T-helper 2 cell treated with Interferon-gamma antibody and Interleukin-4, amounts not matched to agents 100 ng/mL and 5 ng/mL, for 36 hours (primary cell): ENCODE measurements around the gene ESRRA. TPM values are rescaled to one million over a fixed set of nuclear protein-coding genes. Genes with fewer than 3 reads are reported as not detected.

Source experiments
- intact Hi-C: fragments of 100-400 bp; cut with micrococcal nuclease; formaldehyde crosslinking; loops from one replicate; pipeline ENCODE4 v1.15.1; 2023
- total RNA-seq: library from RNA; stranded (reverse); gene quantifications from 2 replicates; pipeline ENCODE4 v1.2.3, GENCODE V29; 2022

The ESRRA gene
- 40.9 and 47.6 TPM in 2 replicates for total RNA-seq

DNA sequence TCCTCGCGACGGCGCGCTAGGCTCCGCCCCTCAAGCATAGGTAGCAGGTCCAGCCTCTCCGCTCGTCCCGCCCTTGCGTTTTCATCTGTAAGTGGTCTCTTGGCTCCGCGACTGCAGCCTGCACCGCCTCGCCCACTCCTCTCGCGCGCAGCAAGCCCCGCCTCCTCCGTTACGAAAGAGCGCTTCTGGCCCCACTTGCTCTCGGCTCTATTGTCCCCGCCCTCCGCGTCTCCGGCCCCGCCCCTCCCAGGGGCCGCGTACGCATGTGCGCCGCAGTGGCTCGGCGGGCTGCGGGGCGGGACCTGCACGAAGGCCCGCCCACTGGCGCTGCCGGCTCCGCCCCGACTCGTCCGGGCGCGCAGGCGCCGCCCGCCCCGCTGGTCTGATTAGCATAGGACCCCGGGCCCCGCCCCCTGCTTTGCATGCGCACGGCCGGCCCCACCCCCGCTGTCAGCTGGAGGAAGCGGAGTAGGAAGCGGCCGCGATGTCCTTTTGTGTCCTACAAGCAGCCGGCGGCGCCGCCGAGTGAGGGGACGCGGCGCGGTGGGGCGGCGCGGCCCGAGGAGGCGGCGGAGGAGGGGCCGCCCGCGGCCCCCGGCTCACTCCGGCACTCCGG is at the start of gene ESRRA:
ESRRA (plus strand) TSS at position 450 of the 616 bp plus-strand sequence. CDS start 1,656 bp downstream, outside the sequence.
- intact Hi-C loops = loop anchor here (1.0 to 10.0 kb wide), 10 partner anchors 12 to 440 kb away; partner anchors contain the start of genes DNAJC4, FKBP2, GPR137 and RASGRP2

DNA sequence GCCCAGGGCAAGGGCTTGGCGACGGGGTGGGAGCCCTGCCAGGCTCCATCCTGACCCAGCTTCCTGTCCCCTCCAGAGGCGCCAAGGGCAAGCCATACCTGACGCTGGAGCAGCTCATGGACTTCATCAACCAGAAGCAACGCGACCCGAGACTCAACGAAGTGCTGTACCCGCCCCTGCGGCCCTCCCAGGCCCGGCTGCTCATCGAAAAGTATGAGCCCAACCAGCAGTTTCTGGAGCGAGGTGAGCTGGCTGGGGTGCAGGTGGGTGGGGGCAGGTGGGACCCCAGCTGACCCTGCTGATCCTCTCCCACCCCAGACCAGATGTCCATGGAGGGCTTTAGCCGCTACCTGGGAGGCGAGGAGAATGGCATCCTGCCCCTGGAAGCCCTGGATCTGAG is 49.0 kb upstream of the ESRRA start:
- intact Hi-C loops = no loop called here

DNA sequence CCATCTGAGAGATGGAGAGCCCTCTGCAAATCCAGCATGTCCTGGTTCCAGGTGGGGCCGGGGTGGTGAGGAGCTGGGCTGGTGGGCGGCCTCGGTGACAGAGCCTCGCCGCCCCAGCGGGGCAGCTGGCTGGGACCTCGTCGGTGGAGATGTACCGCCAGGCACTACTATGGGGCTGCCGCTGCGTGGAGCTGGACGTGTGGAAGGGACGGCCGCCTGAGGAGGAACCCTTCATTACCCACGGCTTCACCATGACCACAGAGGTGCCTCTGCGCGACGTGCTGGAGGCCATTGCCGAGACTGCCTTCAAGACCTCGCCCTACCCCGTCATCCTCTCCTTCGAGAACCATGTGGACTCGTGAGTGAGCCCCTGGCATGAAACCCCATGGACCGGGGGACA is 47.0 kb upstream of the ESRRA start:
- intact Hi-C loops = no loop called here

DNA sequence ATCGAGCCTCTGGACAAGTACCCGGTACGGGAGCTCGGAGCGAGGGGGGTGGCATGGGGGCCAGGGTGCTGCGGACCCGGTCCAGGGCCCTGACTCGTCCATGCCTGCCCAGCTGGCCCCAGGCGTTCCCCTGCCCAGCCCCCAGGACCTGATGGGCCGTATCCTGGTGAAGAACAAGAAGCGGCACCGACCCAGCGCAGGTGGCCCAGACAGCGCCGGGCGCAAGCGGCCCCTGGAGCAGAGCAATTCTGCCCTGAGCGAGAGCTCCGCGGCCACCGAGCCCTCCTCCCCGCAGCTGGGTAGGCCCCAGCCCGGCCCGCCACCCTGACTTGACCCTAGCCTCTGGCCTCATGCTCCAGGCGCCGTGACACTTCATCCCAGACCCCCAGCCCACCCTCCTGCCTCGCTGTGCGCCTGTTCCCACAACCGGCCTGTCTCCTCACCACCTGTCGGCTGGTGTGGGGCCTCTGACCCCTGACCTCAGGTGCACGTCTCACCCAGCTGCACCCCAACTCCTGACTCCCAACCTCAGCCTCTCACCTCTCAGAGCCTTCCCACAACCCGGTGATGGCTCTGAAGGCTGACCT is 46.3 kb upstream of the ESRRA start:
- intact Hi-C loops = no loop called here

DNA sequence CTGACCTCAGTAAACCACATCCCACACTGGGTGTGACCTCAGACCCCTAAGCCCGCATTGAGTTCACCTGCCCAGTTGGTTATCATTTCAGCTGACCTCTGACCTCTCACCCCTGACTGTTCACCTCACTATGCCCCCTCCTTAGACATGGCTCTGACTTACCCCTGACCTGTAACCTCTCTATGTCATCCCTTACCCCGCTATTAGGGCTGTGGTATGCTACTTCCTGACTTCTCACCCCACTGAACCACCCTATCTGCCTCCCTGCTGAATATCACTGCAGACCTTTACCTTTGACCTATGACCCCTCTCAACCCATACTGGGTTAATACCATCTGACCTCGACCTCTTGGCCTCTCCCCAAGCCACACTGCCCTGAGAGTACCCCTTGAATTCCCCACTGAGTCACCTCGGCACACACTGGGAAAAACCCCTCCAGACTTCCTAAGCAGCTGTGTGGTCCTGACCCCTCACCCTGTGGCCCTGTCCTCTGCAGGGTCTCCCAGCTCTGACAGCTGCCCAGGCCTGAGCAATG is 45.7 kb upstream of the ESRRA start:
- intact Hi-C loops = no loop called here

DNA sequence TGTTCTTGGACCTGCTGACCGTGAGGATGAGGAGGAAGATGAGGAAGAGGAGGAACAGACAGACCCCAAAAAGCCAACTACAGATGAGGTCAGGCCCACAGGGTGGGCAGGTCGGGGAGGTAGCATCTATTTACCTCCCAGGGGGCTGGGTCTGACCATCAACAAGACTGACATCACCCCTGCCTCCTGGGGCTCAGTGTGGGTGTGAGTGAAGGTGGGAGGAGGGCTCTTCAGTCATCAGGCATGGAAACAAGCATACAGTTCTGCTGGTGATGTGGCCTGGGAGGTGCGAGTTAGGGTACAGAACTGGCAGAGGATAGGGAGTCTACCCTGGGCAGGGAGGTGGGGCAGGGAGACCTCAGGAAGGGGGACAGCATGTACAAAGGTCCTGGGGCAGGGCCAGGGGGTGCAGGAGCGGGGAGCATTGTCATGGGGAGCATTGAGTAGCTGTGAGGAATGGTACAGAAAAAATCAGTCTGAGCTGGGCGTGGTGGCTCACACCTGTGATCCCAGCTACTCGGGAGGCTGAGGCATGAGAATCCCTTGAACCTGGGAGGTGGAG is 45.1 kb upstream of the ESRRA start:
- intact Hi-C loops = no loop called here

DNA sequence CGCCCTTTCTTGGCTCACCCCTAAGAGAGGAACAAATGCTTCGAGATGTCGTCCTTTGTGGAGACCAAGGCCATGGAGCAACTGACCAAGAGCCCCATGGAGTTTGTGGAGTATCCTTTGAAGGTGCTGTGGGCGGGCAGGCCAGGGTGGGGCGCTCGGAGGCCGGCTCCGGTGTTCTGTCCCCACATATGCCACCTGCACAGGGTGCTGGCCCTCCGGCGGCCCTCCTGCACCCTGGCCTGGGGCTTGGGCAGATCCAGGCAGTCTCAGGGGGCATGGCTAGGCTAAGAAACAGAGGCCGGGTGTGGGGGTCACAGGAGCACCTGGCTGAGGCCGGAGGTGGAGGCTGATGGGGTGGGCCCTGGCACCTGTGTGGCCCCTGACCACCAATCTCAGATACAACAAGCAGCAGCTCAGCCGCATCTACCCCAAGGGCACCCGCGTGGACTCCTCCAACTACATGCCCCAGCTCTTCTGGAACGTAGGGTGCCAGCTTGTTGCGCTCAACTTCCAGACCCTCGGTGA is 43.7 kb upstream of the ESRRA start:
- intact Hi-C loops = no loop called here

DNA sequence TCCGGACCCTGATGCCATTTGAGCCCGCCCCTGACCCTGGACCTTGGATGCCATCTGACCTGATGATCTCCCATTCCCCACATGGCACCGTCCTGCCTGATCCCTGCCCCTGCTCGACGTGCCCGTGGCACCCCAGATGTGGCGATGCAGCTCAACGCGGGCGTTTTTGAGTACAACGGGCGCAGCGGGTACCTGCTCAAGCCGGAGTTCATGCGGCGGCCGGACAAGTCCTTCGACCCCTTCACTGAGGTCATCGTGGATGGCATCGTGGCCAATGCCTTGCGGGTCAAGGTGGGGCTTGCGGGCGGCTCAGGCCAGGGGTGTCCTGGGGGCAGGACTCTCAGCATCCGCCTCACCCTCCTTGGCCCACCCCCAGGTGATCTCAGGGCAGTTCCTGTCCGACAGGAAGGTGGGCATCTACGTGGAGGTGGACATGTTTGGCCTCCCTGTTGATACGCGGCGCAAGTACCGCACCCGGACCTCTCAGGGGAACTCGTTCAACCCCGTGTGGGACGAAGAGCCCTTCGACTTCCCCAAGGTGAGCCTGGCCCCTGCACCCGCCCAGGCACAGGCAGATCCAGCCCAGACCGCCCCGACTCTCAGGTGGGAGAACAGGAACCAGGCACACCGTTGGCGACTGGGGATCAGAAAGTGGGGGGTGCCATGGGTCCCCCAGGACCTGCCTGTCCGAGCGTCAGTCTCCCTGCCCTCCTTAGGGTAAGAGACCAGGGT is 42.9 kb upstream of the ESRRA start:
- intact Hi-C loops = no loop called here

DNA sequence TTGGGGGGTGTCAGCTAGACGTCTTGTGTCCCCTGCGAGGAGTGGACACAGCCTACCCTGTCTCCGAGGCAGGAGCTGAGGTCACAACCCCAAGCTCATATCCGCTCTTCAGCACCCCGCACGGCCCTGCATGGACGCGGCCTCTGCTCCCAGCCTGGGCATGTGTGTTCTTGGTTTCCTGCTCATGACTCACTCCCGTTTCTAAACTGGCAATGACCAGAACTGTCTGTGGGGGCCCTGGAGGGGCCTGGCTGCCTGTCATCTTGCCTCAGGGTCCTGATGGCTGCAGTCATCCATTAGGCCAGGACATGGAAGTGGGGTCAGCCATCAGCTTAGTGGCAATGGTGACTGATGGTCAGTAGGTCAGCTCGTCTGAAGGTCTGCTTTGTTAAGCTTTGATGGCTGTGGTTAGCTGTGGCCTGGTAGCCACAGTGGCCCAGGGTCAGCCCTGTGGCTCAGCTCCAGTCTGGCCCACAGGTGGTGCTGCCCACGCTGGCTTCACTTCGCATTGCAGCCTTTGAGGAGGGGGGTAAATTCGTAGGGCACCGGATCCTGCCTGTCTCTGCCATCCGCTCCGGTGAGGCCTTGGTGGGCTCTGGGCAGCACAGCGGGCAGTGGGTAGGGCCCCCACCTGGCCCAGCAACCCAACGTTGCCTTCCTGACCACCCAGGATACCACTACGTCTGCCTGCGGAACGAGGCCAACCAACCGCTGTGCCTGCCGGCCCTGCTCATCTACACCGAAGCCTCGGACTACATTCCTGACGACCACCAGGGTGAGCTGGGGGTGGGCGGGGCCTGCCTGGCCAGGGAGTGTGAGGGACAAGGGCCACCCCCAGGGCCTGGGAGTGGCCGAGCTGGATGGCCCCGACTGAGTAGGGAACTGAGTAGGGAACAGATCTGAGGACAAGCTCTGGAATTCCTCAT is 42.0 kb upstream of the ESRRA start:
- intact Hi-C loops = no loop called here

DNA sequence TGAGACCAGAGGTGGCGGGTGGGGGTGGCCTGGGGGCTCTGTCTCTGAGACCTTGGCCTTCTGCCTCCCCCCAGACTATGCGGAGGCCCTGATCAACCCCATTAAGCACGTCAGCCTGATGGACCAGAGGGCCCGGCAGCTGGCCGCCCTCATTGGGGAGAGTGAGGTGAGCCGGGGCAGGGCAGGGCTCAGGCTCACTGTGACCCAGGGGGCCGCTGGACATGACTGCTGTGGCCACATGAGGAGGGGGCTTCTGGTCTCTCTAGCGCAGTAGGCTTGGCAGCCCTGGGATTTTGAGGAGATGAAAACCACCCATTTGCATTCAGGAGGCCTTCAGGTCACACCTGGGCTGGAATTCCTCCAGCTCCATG is 41.4 kb upstream of the ESRRA start:
- intact Hi-C loops = no loop called here

DNA sequence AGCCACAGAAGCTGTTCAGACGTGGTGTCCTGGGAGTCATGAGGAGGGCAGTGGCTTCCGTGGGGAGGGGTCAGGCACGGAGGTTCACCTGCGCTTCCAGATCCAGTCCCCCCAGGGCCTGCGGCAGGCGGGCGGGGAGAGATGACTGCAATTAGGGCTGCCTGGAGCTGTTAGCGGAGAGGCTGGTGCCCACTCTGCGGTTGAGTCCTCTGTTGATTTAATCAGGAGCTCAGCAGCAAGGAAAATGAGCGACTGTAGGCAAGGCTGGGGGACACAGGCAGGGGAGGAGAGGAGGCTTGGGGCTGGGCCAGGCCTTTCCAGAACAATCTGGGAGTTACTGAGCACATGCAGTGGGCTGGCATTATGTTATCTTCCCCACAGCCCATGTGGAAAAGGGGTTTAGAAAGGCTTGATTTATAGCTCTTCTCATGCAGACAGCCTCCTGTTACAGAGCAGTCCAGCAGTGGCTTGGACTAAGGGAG is 40.9 kb upstream of the ESRRA start:
- intact Hi-C loops = no loop called here

DNA sequence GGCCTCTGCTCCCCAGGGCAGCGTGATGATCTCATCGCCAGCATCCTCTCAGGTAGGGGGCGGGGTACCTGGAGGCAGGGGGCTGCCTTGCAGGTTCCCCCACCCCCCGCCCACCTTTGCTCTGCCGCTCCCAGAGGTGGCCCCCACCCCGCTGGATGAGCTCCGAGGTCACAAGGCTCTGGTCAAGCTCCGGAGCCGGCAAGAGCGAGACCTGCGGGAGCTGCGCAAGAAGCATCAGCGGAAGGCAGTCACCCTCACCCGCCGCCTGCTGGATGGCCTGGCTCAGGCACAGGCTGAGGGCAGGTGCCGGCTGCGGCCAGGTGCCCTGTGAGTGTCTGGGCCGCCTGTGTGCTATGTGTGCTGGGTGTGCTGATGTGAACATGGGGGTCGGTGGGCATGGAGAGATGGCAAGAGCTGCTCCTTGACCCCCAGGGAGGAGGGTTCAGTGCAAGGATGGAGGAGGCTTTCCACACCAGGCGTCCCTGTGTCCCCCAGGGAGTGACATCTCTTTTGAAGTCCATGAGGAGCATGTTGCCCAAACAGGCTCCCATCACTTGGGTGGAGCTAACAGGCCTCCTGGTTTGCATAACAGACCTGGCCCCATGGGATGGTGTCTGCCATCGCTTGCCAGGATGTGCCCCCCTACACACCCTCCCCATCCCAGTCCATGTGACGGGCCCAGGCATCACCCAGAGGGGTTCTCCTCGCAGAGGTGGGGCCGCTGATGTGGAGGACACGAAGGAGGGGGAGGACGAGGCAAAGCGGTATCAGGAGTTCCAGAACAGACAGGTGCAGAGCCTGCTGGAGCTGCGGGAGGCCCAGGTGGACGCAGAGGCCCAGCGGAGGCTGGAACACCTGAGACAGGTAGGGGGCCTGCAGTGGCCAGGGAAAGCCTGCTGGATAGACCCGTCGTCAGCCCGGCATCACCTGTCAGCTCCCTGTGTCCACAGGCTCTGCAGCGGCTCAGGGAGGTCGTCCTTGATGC is 39.9 kb upstream of the ESRRA start:
- intact Hi-C loops = no loop called here

DNA sequence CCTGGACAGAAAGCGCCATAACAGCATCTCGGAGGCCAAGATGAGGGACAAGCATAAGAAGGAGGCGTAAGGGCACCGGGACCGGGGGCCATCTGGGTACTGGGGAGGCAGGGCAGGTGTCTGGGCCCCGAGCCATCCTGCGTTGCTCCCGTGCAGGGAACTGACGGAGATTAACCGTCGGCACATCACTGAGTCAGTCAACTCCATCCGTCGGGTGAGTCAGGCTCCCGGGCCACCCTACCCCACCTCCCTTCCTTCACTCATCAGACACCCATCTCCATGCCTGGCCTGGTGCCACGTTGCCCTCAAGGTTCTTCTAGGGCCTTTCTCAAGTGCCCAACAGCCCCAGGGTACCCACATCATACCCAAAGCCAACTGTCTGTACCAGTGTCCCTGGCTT is 39.0 kb upstream of the ESRRA start:
- intact Hi-C loops = no loop called here

DNA sequence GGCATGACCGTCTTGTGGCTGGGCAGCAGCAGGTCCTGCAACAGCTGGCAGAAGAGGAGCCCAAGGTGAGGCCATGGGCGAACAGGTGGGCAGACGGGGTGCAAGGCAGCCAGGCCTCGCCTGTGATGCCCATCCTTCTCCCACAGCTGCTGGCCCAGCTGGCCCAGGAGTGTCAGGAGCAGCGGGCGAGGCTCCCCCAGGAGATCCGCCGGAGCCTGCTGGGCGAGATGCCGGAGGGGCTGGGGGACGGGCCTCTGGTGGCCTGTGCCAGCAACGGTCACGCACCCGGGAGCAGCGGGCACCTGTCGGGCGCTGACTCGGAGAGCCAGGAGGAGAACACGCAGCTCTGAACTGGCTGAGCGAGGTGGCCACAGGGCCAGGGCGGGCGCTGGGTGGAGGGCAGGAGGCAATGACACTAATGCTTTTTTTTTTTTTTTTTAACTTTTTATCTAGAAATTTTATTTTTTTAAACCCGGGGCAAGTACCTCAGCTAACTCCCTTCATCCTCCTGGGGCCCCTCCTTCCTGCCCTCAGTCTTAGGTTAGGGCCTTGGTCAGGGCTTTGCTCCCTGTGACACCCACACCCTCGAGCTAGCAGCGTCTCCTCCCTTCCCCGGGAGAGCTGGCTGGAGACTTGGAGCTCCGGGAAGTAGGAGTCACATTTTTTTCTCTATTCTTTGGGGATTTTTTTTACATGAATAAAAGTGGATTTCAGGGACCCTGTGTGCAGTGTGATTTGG is 37.9 kb upstream of the ESRRA start:
- intact Hi-C loops = no loop called here

DNA sequence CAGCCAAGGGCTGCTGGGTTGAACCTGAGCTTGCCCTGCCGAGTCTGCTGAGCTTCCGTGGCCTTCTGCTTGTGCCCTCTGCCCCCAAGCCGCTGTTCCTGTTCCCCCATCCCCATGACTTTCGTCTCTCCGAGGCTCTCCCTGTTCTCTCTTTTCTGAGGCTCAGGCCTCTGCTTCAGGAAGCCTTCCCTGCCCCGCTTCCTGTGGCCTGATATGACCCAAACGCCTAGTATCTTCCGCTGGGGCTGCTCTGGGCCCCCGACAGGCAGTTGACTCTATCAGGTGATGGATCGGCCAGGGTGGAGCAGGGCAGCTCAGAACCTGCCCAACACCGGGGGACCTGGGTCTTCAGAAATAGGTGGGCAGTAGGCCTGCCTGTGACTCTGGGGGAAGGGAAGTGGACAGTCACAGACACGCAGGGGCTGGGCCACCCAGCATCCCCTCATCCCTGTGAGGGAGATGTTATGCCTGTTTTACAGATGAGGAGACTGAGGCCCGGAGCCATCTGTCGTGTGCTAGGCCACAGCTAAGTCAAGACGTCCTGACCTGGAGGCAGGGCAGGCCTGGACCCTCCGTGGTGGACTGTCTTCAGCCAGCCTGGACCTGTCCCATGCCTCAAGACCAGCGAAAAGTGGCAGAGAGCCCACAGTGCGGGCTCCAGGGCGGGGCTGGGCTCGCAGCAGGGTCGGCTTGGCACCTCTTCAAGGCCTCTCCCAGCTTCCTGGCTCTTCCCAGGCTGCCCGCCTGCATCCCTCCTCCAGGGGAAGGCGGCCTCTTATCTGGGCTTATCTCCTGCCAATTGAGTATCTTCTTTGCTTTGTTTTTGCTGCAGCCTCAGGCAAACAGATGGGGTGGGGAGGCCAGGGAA is 37.1 kb upstream of the ESRRA start:
- intact Hi-C loops = loop anchor here (2.0 kb wide), 1 partner anchor 61 kb away; the partner anchor contains the start of gene FERMT3

DNA sequence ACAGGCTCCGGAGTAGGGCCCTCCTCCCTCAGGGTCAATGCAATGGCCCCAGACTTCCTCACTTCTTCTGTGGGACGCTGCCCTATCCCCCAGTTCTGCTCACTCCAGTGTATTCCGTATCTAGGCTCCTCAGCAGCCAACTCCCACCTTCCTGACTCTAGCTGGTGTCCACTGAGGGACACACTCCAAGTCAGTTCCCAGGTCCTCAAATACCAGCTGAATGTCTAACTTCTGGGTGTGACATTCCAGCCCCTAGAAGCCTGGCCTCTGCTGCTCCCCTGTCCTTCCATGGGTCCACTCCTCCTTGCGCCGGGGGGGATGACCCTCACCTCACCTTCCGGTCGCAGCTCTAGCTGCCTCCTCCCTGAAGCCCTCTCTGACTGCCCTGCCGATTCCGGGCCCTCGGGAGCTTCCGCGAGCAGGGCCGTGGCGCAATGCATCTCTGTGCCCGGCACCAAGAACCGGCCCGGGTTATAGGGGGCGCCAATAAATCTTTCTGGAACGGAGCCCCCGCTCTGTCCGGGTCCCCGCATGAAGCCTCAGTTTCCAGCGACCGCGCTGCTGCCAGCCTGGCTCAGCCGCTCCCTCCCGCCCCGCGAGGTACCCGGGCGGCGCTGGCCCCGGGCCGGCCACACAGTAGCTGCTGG is 36.3 kb upstream of the ESRRA start:
- intact Hi-C loops = loop anchor here (1.0 to 2.0 kb wide), 3 partner anchors 18 to 62 kb away; partner anchors contain the start of genes FERMT3, NUDT22, PLCB3 and TRPT1
